ENCODE data around the gene MYLK.

The MYLK gene

GRCh38 chr3:123750209-123750608 lies 133.9 kb downstream of the MYLK start:
- no peak for DNase-seq (ENCODE audit: low spot score)
- TF ChIP-seq CTCF (IDR thresholded peaks at IDR 0.05; ENCODE audit: extremely low read depth, insufficient read depth, missing control alignments), result no peak
- in situ Hi-C loops (cut with MboI; ENCODE audit: low pct_unique_long_range_greater_than_20kb, low sequenced_read_pairs, unreplicated experiment), result no loop called here

- no peak for DNase-seq (ENCODE audit: low spot score)
- in situ Hi-C loops (cut with MboI; ENCODE audit: low pct_unique_long_range_greater_than_20kb, low sequenced_read_pairs, unreplicated experiment), result no loop called here
Measured at GRCh38 chr3:123749711-123750110, 134.4 kb downstream of the MYLK start.

GRCh38 chr3:123745184-123745855 lies 138.8 kb downstream of the MYLK start:
- DNase-seq (ENCODE audit: low spot score), result no peak
- in situ Hi-C loops (cut with MboI; ENCODE audit: low pct_unique_long_range_greater_than_20kb, low sequenced_read_pairs, unreplicated experiment), result no loop called here
- TF ChIP-seq CTCF (IDR thresholded peaks at IDR 0.05; ENCODE audit: extremely low read depth, insufficient read depth, missing control alignments), result peak; percentile 28

More at GRCh38 chr3:123749711-123750110, 134.4 kb downstream of the MYLK start:
- TF ChIP-seq CTCF (IDR thresholded peaks at IDR 0.05; ENCODE audit: extremely low read depth, insufficient read depth, missing control alignments), result no peak

- in situ Hi-C loops (cut with MboI; ENCODE audit: low pct_unique_long_range_greater_than_20kb, low sequenced_read_pairs, unreplicated experiment), result no loop called here
- no peak for DNase-seq (ENCODE audit: low spot score)
- TF ChIP-seq CTCF (IDR thresholded peaks at IDR 0.05; ENCODE audit: extremely low read depth, insufficient read depth, missing control alignments), result no peak
Measured at GRCh38 chr3:123744064-123744463, 140.1 kb downstream of the MYLK start.

- in situ Hi-C loops (cut with MboI; ENCODE audit: low pct_unique_long_range_greater_than_20kb, low sequenced_read_pairs, unreplicated experiment), result no loop called here
- TF ChIP-seq CTCF (IDR thresholded peaks at IDR 0.05; ENCODE audit: extremely low read depth, insufficient read depth, missing control alignments), result no peak
- no peak for DNase-seq (ENCODE audit: low spot score)
Measured at GRCh38 chr3:123743121-123743520, 141.0 kb downstream of the MYLK start.

GRCh38 chr3:123741041-123741511 lies 143.1 kb downstream of the MYLK start:
- TF ChIP-seq CTCF (IDR thresholded peaks at IDR 0.05; ENCODE audit: extremely low read depth, insufficient read depth, missing control alignments), result no peak
- DNase-seq (ENCODE audit: low spot score), result no peak
- in situ Hi-C loops (cut with MboI; ENCODE audit: low pct_unique_long_range_greater_than_20kb, low sequenced_read_pairs, unreplicated experiment), result no loop called here

Measured in GM13977 (cell line).